ENCODE measurements around the gene TRIM28.

GRCh38 chr19:58557221-58558065 is 13.6 kb downstream of the TRIM28 start:
- TF ChIP-seq CTCF (IDR thresholded peaks at IDR 0.05; ENCODE audit: borderline replicate concordance, extremely low read depth, low read length, poor library complexity, severe bottlenecking) (no peak), EZH2 (IDR thresholded peaks at IDR 0.05; ENCODE audit: borderline replicate concordance, low read depth, low read length, severe bottlenecking) (no peak)
